Right cardiac atrium (tissue), 5 donors: Measurements from ENCODE around the gene IL11RA. TPM values are rescaled to one million over a fixed set of nuclear protein-coding genes. Genes with fewer than 3 reads are reported as not detected.
A peak's percentile ranks its signal among the peaks of the same experiment; 100 is the strongest.

Experiments
- ATAC-seq, 2 donors: fragments of 200-7000 bp; cut with Tn5 transposase; one replicate each; pipeline versions ENCODE4 v1.8.0 to v1.9.1; 2020; ENCODE audit warnings: moderate library complexity in 2 of 2, mild to moderate bottlenecking in 1 of 2
- DNase-seq, 3 donors: peaks; one replicate each; pipeline ENCODE4 v3.0.0-alpha.2; 2020
- H3K27ac ChIP-seq: one replicate; pipeline ENCODE4 v1.5.1; 2013; ENCODE audit warnings: mild to moderate bottlenecking, low read length, control low read depth, moderate library complexity
- H3K27me3 ChIP-seq: one replicate; pipeline ENCODE4 v1.6.1; 2013; ENCODE audit not compliant: control insufficient read depth, insufficient read depth
- H3K4me1 ChIP-seq: one replicate; pipeline ENCODE4 v1.6.1; 2013; ENCODE audit warnings: low read length; ENCODE audit not compliant: control insufficient read depth, insufficient read depth
- H3K4me3 ChIP-seq: one replicate; pipeline ENCODE4 v1.5.1; 2013; ENCODE audit warnings: low read length, control low read depth
- H3K9me3 ChIP-seq: one replicate; pipeline ENCODE4 v1.6.1; 2013; ENCODE audit warnings: low read length; ENCODE audit not compliant: control insufficient read depth
- WGBS: extraction: QIAGEN DNeasy Blood & Tissue Kit; methylation state at CpG from one replicate; pipeline ENCODE4 v1.1.7; 2013; 5-methylcytosine and 5-hydroxymethylcytosine counted together
- intact Hi-C, 4 donors: fragments of 100-400 bp; cut with DNase I; formaldehyde crosslinking; loops; one replicate each; pipeline versions ENCODE4 v1.11.0 to v1.14.0; 2022 to 2023
- polyA plus RNA-seq: library from polyadenylated mRNA; stranded (reverse); fragments of 200-250 nt; gene quantifications from one replicate; pipeline ENCODE4 v1.2.3, GENCODE V29; 2013
- total RNA-seq, 4 donors: library from RNA; stranded (reverse); fragmentation: NEBNext Ultra II Directional; extraction: Animal tissue kit (Norgen Biotek cat#: 25700); gene quantifications; one replicate each; pipeline ENCODE4 v1.2.1, GENCODE V29; 2021
- donor health status: healthy with polysubstance abuse.
- donor health status: DM: no; HTN: yes; CAD: no.
- donor health status: DM: no; HTN: no; CAD: no.
- donor health status: DM: no; HTN: yes; CAD: no; lungs with severe emphysema.
- donor health status: DM: yes; HTN: yes; CAD: no.

The IL11RA gene
- total and polyA plus RNA-seq, 5 donors: 48.7 to 92.2 (median 68.1) TPM

DNA sequence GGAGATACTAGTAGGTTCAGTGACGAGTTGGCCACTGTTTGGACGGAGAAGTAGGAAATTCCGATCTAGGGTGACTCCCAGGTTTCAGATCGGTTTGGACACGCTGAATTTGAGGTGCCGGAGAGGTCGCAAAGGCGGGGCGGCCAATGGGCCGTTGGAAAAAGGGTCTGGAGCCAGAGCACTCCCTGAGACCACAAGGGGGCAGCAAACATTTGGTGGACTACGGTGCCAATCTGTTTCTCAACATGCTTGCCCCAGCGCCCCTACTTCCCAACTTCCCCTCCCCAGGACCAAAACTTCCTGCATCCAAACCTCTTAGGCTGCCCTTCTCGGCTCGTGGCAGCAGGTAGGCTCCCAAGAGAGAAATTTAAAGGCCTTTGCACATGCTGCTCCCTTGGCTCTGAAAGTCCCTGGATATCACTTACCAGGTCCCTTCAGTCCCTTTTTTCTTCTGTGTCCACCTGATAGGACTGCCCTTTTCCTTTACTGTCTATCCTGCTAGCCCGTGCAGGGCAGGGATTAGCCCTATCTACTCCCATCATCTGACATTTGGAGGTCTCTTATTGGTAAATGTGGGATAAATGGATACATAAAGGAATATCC is 39.1 kb upstream of the IL11RA start:
- DNase-seq (peak; percentile 79 to 88 (median 85)), ATAC-seq (peak; percentile 67 to 71)
- peak overlapping the region; percentile 63 for H3K27ac ChIP-seq
- H3K4me1 ChIP-seq: peaks cover 10% of the 10 kb centered on the region
- intact Hi-C loops: loop anchor here in 1 of 4 donors (10.0 kb wide), 1 partner anchor 278 kb away; no protein-coding TSS in a partner anchor
- WGBS: 3% methylated on average over 15 of the region's 15 CpGs
- peak overlapping the region; percentile 89 for H3K4me3 ChIP-seq
- no peaks in the 10 kb centered on the region for H3K9me3 ChIP-seq
- no peaks in the 10 kb centered on the region for H3K27me3 ChIP-seq

DNA sequence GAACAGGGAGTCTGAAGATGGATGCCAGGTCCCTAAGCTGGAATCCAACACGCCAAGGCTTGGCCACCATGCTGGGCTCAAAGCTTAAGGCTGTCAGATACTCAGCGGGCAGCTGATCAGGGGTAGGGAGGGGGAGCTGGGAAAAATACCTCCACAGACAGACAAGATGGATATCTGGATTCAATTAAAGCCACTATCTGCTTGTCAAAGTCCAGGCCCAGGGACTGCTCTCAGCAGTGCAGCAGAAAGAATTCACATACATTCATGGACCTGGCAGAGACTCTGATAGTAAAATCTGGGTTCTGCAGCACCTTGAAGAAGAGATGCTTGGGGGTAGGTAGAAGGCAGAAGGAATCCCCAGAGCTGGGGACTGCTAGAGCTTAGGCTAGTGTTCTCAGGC is 36.9 kb upstream of the IL11RA start:
- intact Hi-C loops: loop anchor here in 1 of 4 donors (10.0 kb wide), 1 partner anchor 280 kb away; no protein-coding TSS in a partner anchor
- Histone ChIP-seq H3K27me3 (no peaks in the 10 kb centered on the region), H3K4me3 (no peak overlapping the region), H3K9me3 (no peaks in the 10 kb centered on the region), H3K4me1 (peaks cover 15% of the 10 kb centered on the region), H3K27ac (no peak overlapping the region)
- 82% methylated on average over 2 of the region's 2 CpGs for WGBS
- no peak for DNase-seq
- ATAC-seq: no peak

DNA sequence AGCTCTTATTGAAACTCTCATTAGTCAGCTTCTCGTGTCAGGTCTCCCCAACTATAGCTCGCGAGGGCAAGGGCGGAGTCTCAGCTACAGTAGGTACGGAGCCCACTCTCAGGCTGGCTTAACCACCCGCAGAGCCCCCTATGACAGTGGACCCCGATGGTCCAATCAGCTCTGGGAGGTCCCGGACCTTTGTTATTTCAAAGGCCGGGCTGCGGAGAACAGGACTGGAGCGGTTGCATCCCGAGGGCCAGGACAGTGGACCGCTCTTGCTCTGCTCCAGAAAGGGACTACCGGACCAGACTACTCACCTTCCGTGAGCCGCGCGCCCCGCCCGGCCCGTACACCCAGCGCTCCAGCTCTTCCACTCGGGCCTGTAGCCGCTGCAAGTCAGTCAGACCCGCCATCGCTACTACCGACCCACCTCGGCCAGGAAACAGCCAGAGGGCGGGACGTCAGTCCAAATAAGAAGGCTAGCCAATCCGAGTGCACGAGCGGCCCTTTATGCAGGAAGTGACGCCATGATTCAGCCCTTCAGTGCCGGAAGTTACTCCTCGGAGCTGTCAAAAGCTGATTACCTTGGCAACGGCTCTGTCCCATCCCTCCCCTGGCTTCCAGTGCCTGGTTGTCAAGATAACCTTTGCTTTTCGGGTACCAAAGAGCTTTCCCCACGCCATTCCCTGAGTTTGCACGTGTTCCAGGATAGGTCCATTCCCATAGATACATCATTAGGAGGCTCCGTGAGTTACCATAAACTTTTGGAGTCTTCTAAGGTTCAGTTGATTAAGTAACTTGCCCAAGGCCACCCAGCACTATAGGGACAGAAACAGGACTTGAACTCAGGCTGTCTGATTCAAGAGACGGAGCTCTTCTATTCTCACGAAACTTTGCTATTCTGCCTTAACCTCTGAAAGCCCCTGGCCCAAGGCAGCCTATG is 31.7 kb upstream of the IL11RA start, which contains the start of gene DCTN3:
Gene DCTN3 (minus strand): TSS at position 435 of the 934 bp plus-strand sequence. CDS start 31 bp downstream, at position 404.
- H3K27me3 ChIP-seq: no peaks in the 10 kb centered on the region
- H3K4me3 ChIP-seq: peak within 1 kb of the TSS; percentile 92
- 4% methylated on average over 43 of the region's 43 CpGs for WGBS
- peak; percentile 95 to 97 (median 95) for DNase-seq
- intact Hi-C loops: no loop called here
- H3K27ac ChIP-seq: peak within 1 kb of the TSS; percentile 2
- ATAC-seq: peak; percentile 97 to 98
- H3K4me1 ChIP-seq: peaks cover 7% of the 10 kb centered on the region
- no peaks in the 10 kb centered on the region for H3K9me3 ChIP-seq

DNA sequence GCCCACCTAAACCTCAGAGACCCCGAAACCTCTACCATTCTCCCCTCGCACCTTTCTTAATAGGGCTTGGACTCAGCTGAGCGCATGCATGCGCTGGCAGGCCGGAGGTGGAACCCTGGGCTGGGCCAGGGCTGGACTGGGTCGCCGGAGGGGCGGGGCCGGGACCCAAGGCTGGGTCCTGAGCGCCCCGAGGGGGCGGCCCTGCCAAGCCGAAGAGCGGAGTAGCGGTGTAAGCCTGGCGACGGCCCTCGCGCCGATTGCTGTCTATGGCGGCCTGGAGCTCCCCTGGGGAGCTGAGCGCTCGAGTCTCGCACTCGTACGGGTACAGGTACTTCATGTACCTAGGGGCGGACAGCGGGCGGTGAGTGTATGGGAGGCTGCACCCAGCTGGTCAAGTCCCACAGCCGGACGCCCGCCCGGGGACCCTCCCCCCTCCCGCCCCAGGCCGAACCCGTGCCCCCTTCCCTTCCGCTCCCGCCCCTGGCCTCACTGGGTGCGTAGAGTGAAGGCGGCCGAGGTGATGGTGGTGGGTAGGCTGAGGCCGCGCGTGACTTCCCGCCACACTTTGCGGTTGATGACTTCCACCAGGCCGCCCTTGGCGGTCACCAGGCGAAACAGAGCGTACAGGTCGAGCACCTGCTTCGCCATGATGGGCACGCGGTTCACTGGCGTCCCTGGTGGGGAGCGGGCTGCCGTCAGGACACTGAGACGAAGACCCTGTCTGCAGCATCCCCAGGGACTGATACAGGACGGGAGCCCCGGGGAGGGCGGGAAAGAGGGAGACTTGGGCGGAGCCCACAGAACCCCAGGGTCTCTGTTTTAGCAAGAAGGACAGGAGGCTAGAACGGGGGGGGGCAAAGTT is 28.4 kb upstream of the IL11RA start:
- Histone ChIP-seq H3K4me3 (no peak overlapping the region), H3K4me1 (peaks cover 7% of the 10 kb centered on the region), H3K27me3 (no peaks in the 10 kb centered on the region), H3K27ac (no peak overlapping the region), H3K9me3 (no peaks in the 10 kb centered on the region)
- WGBS: 11% methylated on average over 63 of the region's 63 CpGs
- ATAC-seq: no peak
- intact Hi-C loops: no loop called here
- DNase-seq: no peak

DNA sequence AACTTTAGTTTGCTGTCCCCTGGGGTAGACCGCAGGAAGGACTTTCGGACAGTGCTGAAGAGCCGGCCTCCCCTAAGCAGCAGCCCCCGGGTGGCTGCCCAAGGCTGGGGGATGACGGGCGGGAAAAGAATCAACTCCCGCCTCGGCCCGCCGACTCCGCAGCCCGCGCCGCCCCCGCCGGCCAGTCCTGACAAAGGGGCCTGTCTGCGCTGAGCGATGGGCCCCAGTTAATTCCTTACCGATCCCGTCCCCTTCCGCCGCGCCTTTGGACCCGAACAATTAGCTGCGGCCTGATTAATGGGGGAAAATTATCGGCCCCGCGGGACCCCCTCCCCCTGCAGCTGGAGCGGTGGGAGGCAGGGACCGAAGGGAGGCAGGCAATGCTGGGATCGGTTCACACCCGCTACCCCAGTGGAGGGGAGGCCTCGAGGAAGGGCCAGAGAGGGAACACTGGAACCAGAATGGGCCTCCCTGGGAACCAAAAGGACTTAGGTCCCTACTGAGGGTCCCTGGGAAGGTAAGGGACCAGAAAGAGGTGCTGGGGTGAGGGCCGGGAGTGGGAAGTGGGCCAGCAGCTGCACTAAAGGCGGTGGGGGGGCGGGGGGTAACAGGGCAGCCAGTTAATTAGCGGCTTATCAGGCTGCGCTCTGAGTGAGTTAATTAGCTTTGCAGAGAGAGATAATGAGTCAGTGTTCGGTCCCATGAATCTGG is 27.4 kb upstream of the IL11RA start:
- ATAC-seq (no peak), DNase-seq (no peak)
- no peaks in the 10 kb centered on the region for H3K9me3 ChIP-seq
- no peak overlapping the region for H3K27ac ChIP-seq
- H3K27me3 ChIP-seq: no peaks in the 10 kb centered on the region
- 13% methylated on average over 39 of the region's 39 CpGs for WGBS
- intact Hi-C loops: no loop called here
- H3K4me3 ChIP-seq: no peak overlapping the region
- H3K4me1 ChIP-seq: peaks cover 4% of the 10 kb centered on the region

DNA sequence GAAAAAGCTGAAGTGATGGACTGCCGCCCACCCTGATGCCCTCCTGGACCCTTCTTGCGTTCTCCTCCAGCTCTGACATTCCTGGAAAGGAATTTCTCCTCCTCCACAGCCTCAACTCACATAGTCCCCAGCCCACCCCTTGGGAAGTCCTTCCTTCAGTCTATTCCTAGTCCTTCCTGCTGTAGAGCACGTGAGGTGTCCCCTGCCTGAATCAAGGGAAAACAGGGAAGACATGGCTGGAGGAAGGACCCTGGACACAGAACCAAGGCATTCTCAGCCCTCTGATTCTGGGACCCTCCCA is 26.8 kb upstream of the IL11RA start:
- H3K9me3 ChIP-seq: no peaks in the 10 kb centered on the region
- intact Hi-C loops: no loop called here
- no peaks in the 10 kb centered on the region for H3K27me3 ChIP-seq
- no peak overlapping the region for H3K4me3 ChIP-seq
- 65% methylated on average over 3 of the region's 3 CpGs for WGBS
- H3K27ac ChIP-seq: no peak overlapping the region
- DNase-seq (no peak), ATAC-seq (no peak)
- H3K4me1 ChIP-seq: peaks cover 2% of the 10 kb centered on the region

DNA sequence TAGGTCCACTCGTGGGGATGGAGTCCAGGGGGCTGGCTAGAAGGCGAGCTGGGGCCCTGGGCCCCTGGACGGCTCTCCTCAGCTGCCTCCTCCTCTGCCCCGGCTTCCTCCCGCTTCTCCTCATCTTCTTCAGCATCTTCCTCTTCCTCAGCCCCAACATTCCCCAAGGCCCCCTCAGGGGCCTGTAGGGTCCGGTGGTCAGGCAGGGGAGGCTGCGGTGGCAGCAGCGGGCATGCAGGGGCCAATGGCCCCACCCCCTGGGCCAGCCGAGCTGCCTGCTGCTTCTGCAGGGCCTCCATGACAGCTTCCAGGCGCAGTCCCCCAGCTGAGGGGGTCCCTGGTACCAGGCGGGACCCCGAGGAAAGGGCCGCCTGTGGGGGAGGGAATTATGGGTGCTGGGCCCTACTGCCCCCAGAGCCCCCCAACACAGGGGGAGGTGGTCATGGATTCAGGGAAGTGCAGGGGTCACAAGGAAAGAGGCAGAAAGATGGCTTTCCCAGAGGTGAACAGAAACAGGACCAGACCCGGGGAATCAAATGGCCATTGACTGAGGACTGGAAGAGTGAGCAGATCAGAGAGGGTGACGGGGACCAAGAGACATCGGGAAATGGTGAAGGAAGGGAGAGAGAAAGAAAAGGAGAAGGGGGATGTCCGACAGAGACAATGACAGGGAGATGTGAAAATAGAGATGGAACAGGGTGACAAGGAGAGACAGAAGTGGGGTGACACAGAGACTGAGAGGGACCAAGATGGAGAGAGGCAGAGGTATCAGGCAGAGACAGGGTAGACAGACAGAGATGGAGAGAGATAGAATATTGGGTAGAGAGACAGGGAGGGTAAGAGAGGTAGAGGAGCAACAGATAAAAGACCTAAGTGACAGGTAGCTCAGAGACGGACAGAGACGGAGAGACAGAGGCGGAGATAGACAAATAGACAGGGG is 24.0 kb upstream of the IL11RA start:
- WGBS: 38% methylated on average over 20 of the region's 20 CpGs
- H3K4me3 ChIP-seq: peak overlapping the region; percentile 57
- intact Hi-C loops: no loop called here
- DNase-seq (no peak), ATAC-seq (no peak)
- H3K27ac ChIP-seq: no peak overlapping the region
- no peaks in the 10 kb centered on the region for H3K9me3 ChIP-seq
- no peaks in the 10 kb centered on the region for H3K27me3 ChIP-seq
- H3K4me1 ChIP-seq: no peaks in the 10 kb centered on the region

DNA sequence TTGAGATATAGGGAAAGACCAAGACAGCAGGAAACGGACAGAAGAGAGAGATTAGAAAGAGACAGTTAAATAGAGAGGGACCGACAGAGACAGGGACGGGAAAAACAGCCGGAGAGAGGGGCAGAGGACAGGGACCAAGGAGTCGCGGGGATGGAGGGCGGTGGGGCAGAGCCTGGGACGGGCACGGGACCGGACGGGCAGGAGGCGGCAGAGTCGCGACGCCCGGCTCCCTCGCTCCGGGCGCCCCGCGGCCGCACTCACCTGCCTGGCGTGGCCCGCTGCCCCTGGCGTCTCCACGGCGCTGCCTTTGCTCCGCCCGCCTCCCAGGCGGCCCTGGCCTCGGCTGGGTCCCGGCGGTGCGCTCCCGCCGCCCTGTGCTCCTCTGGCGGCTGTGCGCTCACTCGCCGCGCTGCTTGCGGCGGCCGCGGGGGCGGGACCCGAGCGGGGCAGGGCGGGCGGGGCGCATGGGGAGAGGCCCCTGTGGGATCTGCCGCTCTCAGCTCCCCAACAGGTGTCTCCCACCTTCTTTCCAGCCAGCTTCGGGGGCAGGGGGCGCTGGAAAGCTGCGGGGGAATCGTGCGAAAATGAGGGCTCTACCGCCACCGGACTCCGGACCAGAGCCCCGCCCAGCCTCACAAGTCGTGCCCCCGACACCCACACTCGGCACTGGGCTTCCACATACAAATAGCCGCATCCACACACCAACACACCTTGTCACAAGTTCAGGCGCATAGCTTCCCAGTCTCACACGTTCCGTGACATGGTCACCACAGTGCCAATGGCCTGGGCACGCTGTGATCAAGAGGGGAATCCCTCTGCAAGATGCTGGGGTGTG is 23.1 kb upstream of the IL11RA start, which contains the start of gene ARID3C:
Gene ARID3C (minus strand): TSS at position 411 of the 835 bp plus-strand sequence. CDS start 1,052 bp downstream, outside the sequence.
- Histone ChIP-seq H3K27ac (no peak within 1 kb of the TSS), H3K9me3 (no peaks in the 10 kb centered on the region), H3K4me3 (peak within 1 kb of the TSS; percentile 57), H3K27me3 (no peaks in the 10 kb centered on the region), H3K4me1 (no peaks in the 10 kb centered on the region)
- DNase-seq (peak in 2 of 3 donors; percentile 69), ATAC-seq (peak; percentile 52 to 63)
- under 1% methylated on average over 68 of the region's 69 CpGs for WGBS
- intact Hi-C loops: no loop called here

DNA sequence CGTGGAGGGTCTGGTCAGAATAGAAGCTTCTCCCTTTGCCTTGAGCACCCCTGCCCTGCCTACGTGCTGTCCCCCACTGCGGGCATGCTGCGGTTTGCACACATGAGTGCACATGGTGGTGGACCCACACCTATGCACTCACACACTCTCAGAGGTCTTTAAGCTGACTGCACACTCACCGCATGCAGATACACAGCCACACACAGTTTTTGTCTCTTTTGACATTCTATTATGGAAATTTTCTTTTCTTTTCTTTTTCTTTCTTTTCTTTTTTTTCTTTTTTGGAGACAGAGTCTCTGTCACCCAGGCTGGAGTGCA is 22.5 kb upstream of the IL11RA start:
- ATAC-seq (no peak), DNase-seq (no peak)
- WGBS: 29% methylated on average over 5 of the region's 5 CpGs
- H3K4me3 ChIP-seq: no peak overlapping the region
- no peaks in the 10 kb centered on the region for H3K27me3 ChIP-seq
- intact Hi-C loops: no loop called here
- no peak overlapping the region for H3K27ac ChIP-seq
- H3K9me3 ChIP-seq: no peaks in the 10 kb centered on the region
- no peaks in the 10 kb centered on the region for H3K4me1 ChIP-seq
